ENCODE measurements around the gene RBM20.
"Not testable (repeated sequence)": the region's sequence is repeated elsewhere in the genome, so short reads cannot be mapped to it uniquely, and the experiment has no call there.

Gene RBM20

GRCh38 chr10:110643653-110644597, at the start of gene RBM20:
Gene RBM20 (plus strand): TSS chr10:110644336. CDS start chr10:110644455, 119 bp downstream.
- DNase-seq (ENCODE audit: low spot score): no peak

- no peak for DNase-seq (ENCODE audit: low spot score)
Observed at GRCh38 chr10:110597476-110597875, 46.7 kb upstream of the RBM20 start.

GRCh38 chr10:110600487-110601101, 43.5 kb upstream of the RBM20 start:
- peak; percentile 12 for DNase-seq (ENCODE audit: low spot score)

- DNase-seq (ENCODE audit: low spot score): no peak
Observed at GRCh38 chr10:110601581-110601980, 42.6 kb upstream of the RBM20 start.

GRCh38 chr10:110608087-110608486, 36.0 kb upstream of the RBM20 start:
- DNase-seq (ENCODE audit: low spot score): no peak

- no peak for DNase-seq (ENCODE audit: low spot score)
Observed at GRCh38 chr10:110609605-110610004, 34.5 kb upstream of the RBM20 start.

GRCh38 chr10:110610308-110610774, 33.8 kb upstream of the RBM20 start:
- peak; percentile 52 for DNase-seq (ENCODE audit: low spot score)

GRCh38 chr10:110610781-110611180, 33.4 kb upstream of the RBM20 start:
- not testable (repeated sequence) for DNase-seq (ENCODE audit: low spot score)

- DNase-seq (ENCODE audit: low spot score): no peak
Observed at GRCh38 chr10:110612087-110612486, 32.0 kb upstream of the RBM20 start.

- no peak for DNase-seq (ENCODE audit: low spot score)
Observed at GRCh38 chr10:110612629-110613028, 31.5 kb upstream of the RBM20 start.

- no peak for DNase-seq (ENCODE audit: low spot score)
Observed at GRCh38 chr10:110613341-110613995, 30.7 kb upstream of the RBM20 start.

GRCh38 chr10:110613996-110614495, 30.1 kb upstream of the RBM20 start:
- DNase-seq (ENCODE audit: low spot score): no peak

GRCh38 chr10:110615057-110615747, 28.9 kb upstream of the RBM20 start:
- DNase-seq (ENCODE audit: low spot score): no peak

GRCh38 chr10:110616493-110617033, 27.6 kb upstream of the RBM20 start:
- DNase-seq (ENCODE audit: low spot score): no peak

- no peak for DNase-seq (ENCODE audit: low spot score)
Observed at GRCh38 chr10:110617425-110618229, 26.5 kb upstream of the RBM20 start.

- no peak for DNase-seq (ENCODE audit: low spot score)
Observed at GRCh38 chr10:110618230-110618610, 25.9 kb upstream of the RBM20 start.

GRCh38 chr10:110619514-110620397, 24.4 kb upstream of the RBM20 start:
- DNase-seq (ENCODE audit: low spot score): no peak

- DNase-seq (ENCODE audit: low spot score): no peak
Observed at GRCh38 chr10:110620398-110620719, 23.8 kb upstream of the RBM20 start.

- not testable (repeated sequence) for DNase-seq (ENCODE audit: low spot score)
Observed at GRCh38 chr10:110623316-110623715, 20.8 kb upstream of the RBM20 start.
